Stimulated activated CD4-positive, alpha-beta T cell treated with anti-CD3 and anti-CD28 coated beads, Interleukin-15, amount 100 ng/mL, for 24 hours (primary cell): ENCODE results near the gene SCGB1C2.
"Not testable (repeated sequence)": the region's sequence is repeated elsewhere in the genome, so short reads cannot be mapped to it uniquely, and the experiment has no call there.

ENCODE experiments used
- DNase-seq: peaks from one replicate; pipeline ENCODE4 v3.0.0-alpha.2; 2020

SCGB1C2 gene

GRCh38 chr17:149231-149630 lies 11.9 kb downstream of the SCGB1C2 start:
- no peak for DNase-seq

- no peak for DNase-seq
Measured at GRCh38 chr17:149897-150584, 12.7 kb downstream of the SCGB1C2 start.

- no peak for DNase-seq
Measured at GRCh38 chr17:151004-151403, 13.6 kb downstream of the SCGB1C2 start.

- no peak for DNase-seq
Measured at GRCh38 chr17:151886-152859, 14.8 kb downstream of the SCGB1C2 start.

GRCh38 chr17:152860-153420 lies 15.6 kb downstream of the SCGB1C2 start:
- DNase-seq, result no peak

- no peak for DNase-seq
Measured at GRCh38 chr17:153851-154250, 16.5 kb downstream of the SCGB1C2 start.

GRCh38 chr17:155576-155975 lies 18.2 kb downstream of the SCGB1C2 start:
- no peak for DNase-seq

GRCh38 chr17:156094-156621 lies 18.8 kb downstream of the SCGB1C2 start:
- no peak for DNase-seq

- no peak for DNase-seq
Measured at GRCh38 chr17:156946-157345, 19.6 kb downstream of the SCGB1C2 start.

- DNase-seq, result no peak
Measured at GRCh38 chr17:157901-158300, 20.5 kb downstream of the SCGB1C2 start.

GRCh38 chr17:158379-158778 lies 21.0 kb downstream of the SCGB1C2 start:
- DNase-seq, result no peak

GRCh38 chr17:159609-160008 lies 22.2 kb downstream of the SCGB1C2 start:
- DNase-seq, result no peak

GRCh38 chr17:160336-160735 lies 23.0 kb downstream of the SCGB1C2 start:
- no peak for DNase-seq

GRCh38 chr17:161481-161880 lies 24.1 kb downstream of the SCGB1C2 start:
- DNase-seq, result no peak

GRCh38 chr17:162689-163088 lies 25.3 kb downstream of the SCGB1C2 start:
- DNase-seq, result no peak

- DNase-seq, result no peak
Measured at GRCh38 chr17:163514-164098, 26.2 kb downstream of the SCGB1C2 start.

GRCh38 chr17:164303-165235 lies 27.2 kb downstream of the SCGB1C2 start:
- peak; percentile 38 for DNase-seq

- no peak for DNase-seq
Measured at GRCh38 chr17:165939-166338, 28.6 kb downstream of the SCGB1C2 start.

- DNase-seq, result not testable (repeated sequence)
Measured at GRCh38 chr17:168614-169013, 31.2 kb downstream of the SCGB1C2 start.

- DNase-seq, result no peak
Measured at GRCh38 chr17:170130-170670, 32.8 kb downstream of the SCGB1C2 start.

GRCh38 chr17:171871-172270 lies 34.5 kb downstream of the SCGB1C2 start:
- no peak for DNase-seq

- DNase-seq, result no peak
Measured at GRCh38 chr17:172401-172800, 35.0 kb downstream of the SCGB1C2 start.
